HEK293 (cell line): Measurements from ENCODE around the gene SH2B3.

Experiments used
- GFI1B ChIP-seq: fragments of 450-650 bp; formaldehyde crosslinking; IDR thresholded peaks from 2 replicates; pipeline ENCODE4 v1.5.1; 2016; ENCODE audit warnings: missing biosample characterization, missing genetic modification characterization
- OVOL3 ChIP-seq: fragments of 450-650 bp; formaldehyde crosslinking; IDR thresholded peaks from 2 replicates; pipeline ENCODE4 v1.5.1; 2016; ENCODE audit warnings: missing biosample characterization, missing genetic modification characterization
- ZBTB1 ChIP-seq: fragments of 450-650 bp; formaldehyde crosslinking; IDR thresholded peaks from 2 replicates; pipeline ENCODE4 v1.5.1; 2016; ENCODE audit warnings: missing biosample characterization, missing genetic modification characterization
- ZNF140 ChIP-seq: fragments of 450-650 bp; formaldehyde crosslinking; IDR thresholded peaks from 2 replicates; pipeline ENCODE4 v1.5.1; 2016; ENCODE audit warnings: missing biosample characterization, missing genetic modification characterization
- ZNF16 ChIP-seq: fragments of 450-650 bp; formaldehyde crosslinking; IDR thresholded peaks from 2 replicates; pipeline ENCODE4 v1.5.1; 2016; ENCODE audit warnings: low read depth, missing biosample characterization, missing genetic modification characterization
- ZNF785 ChIP-seq: fragments of 450-650 bp; formaldehyde crosslinking; IDR thresholded peaks from 2 replicates; pipeline ENCODE4 v1.5.1; 2016; ENCODE audit warnings: missing biosample characterization, missing genetic modification characterization
- TF ChIP-seq, protein P1 (sequence below): fragments of 450-650 bp; formaldehyde crosslinking; IDR thresholded peaks from 2 replicates; pipeline ENCODE4 v1.5.1; 2016; ENCODE audit warnings: missing biosample characterization, missing genetic modification characterization
- TF ChIP-seq, protein P2 (sequence below): sonication (generic); formaldehyde crosslinking; IDR thresholded peaks from 2 replicates; pipeline ENCODE4 v1.8.1; 2022; ENCODE audit warnings: mild to moderate bottlenecking, moderate library complexity, missing genetic modification reagents
- TF ChIP-seq, protein P3 (sequence below): fragments of 450-650 bp; formaldehyde crosslinking; IDR thresholded peaks from 2 replicates; pipeline ENCODE4; 2016; ENCODE audit warnings: missing biosample characterization, missing genetic modification characterization
- TF ChIP-seq, protein P4 (sequence below): fragments of 450-650 bp; formaldehyde crosslinking; IDR thresholded peaks from 2 replicates; pipeline ENCODE4 v1.5.1; 2016; ENCODE audit warnings: missing biosample characterization, missing genetic modification characterization
- TF ChIP-seq, protein P5 (sequence below): IDR thresholded peaks from 2 replicates; pipeline ENCODE4 v1.6.1; 2011; ENCODE audit warnings: mild to moderate bottlenecking, low read depth, low read length, borderline replicate concordance

DNA sequence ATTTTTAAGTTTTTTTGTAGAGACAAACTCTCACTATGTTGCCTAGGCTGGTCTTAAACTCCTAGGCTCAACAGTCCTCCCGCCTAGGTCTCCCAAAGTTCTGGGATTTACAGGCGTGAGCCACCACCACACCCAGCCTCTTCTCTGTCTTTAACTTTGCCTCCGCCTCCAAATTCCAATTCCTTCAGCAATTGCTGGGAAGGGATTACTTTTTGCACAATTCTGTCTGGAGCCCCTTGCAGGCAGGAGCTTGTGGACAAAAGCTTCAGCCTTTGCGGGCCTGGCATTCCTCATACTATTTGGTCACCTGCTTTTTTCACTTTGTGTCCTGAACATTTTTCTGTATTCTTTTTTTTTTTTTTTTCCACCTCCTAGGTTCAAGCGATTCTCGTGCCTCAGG is 26.0 kb downstream of the SH2B3 start:
- TF ChIP-seq ZNF785 (tag by site-specific recombination) (no peak), ZNF16 (no peak), GFI1B (tag by site-specific recombination) (no peak), ZBTB1 (tag by site-specific recombination) (no peak), ZNF140 (tag by site-specific recombination) (no peak), OVOL3 (no peak)
- TF ChIP-seq, protein P1, sequence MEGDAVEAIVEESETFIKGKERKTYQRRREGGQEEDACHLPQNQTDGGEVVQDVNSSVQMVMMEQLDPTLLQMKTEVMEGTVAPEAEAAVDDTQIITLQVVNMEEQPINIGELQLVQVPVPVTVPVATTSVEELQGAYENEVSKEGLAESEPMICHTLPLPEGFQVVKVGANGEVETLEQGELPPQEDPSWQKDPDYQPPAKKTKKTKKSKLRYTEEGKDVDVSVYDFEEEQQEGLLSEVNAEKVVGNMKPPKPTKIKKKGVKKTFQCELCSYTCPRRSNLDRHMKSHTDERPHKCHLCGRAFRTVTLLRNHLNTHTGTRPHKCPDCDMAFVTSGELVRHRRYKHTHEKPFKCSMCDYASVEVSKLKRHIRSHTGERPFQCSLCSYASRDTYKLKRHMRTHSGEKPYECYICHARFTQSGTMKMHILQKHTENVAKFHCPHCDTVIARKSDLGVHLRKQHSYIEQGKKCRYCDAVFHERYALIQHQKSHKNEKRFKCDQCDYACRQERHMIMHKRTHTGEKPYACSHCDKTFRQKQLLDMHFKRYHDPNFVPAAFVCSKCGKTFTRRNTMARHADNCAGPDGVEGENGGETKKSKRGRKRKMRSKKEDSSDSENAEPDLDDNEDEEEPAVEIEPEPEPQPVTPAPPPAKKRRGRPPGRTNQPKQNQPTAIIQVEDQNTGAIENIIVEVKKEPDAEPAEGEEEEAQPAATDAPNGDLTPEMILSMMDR (tag by site-specific recombination): no peak
- TF ChIP-seq, protein P2, sequence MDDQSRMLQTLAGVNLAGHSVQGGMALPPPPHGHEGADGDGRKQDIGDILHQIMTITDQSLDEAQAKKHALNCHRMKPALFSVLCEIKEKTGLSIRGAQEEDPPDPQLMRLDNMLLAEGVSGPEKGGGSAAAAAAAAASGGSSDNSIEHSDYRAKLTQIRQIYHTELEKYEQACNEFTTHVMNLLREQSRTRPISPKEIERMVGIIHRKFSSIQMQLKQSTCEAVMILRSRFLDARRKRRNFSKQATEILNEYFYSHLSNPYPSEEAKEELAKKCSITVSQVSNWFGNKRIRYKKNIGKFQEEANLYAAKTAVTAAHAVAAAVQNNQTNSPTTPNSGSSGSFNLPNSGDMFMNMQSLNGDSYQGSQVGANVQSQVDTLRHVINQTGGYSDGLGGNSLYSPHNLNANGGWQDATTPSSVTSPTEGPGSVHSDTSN (CRISPR knock-in tag): no peak
- TF ChIP-seq, protein P3, sequence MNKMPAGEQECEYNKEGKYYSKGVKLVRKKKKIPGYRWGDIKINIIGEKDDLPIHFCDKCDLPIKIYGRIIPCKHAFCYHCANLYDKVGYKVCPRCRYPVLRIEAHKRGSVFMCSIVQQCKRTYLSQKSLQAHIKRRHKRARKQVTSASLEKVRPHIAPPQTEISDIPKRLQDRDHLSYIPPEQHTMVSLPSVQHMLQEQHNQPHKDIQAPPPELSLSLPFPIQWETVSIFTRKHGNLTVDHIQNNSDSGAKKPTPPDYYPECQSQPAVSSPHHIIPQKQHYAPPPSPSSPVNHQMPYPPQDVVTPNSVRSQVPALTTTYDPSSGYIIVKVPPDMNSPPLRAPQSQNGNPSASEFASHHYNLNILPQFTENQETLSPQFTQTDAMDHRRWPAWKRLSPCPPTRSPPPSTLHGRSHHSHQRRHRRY (tag by site-specific recombination): no peak
- TF ChIP-seq, protein P4, sequence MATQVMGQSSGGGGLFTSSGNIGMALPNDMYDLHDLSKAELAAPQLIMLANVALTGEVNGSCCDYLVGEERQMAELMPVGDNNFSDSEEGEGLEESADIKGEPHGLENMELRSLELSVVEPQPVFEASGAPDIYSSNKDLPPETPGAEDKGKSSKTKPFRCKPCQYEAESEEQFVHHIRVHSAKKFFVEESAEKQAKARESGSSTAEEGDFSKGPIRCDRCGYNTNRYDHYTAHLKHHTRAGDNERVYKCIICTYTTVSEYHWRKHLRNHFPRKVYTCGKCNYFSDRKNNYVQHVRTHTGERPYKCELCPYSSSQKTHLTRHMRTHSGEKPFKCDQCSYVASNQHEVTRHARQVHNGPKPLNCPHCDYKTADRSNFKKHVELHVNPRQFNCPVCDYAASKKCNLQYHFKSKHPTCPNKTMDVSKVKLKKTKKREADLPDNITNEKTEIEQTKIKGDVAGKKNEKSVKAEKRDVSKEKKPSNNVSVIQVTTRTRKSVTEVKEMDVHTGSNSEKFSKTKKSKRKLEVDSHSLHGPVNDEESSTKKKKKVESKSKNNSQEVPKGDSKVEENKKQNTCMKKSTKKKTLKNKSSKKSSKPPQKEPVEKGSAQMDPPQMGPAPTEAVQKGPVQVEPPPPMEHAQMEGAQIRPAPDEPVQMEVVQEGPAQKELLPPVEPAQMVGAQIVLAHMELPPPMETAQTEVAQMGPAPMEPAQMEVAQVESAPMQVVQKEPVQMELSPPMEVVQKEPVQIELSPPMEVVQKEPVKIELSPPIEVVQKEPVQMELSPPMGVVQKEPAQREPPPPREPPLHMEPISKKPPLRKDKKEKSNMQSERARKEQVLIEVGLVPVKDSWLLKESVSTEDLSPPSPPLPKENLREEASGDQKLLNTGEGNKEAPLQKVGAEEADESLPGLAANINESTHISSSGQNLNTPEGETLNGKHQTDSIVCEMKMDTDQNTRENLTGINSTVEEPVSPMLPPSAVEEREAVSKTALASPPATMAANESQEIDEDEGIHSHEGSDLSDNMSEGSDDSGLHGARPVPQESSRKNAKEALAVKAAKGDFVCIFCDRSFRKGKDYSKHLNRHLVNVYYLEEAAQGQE: no peak
- TF ChIP-seq, protein P5, sequence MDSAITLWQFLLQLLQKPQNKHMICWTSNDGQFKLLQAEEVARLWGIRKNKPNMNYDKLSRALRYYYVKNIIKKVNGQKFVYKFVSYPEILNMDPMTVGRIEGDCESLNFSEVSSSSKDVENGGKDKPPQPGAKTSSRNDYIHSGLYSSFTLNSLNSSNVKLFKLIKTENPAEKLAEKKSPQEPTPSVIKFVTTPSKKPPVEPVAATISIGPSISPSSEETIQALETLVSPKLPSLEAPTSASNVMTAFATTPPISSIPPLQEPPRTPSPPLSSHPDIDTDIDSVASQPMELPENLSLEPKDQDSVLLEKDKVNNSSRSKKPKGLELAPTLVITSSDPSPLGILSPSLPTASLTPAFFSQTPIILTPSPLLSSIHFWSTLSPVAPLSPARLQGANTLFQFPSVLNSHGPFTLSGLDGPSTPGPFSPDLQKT: no peak
